SK-N-SH (cell line): Measurements from ENCODE around the gene TMEM234. TPM values are rescaled to one million over a fixed set of nuclear protein-coding genes. Genes with fewer than 3 reads are reported as not detected.

ENCODE experiments used
- polyA plus RNA-seq, 3 experiments: library from polyadenylated mRNA; depleted of rRNA; stranded (reverse); fragments of >200 nt; gene quantifications; 2 replicates each; pipeline ENCODE4 v1.2.3, GENCODE V29; 2012
- small RNA-seq, 7 experiments: library from RNA; depleted of rRNA; stranded (forward); fragments of <200 nt; gene quantifications; one replicate each; pipeline ENCODE3, GENCODE V24; 2012
- TF ChIP-seq, protein P1 (sequence below): IDR thresholded peaks from 2 replicates; pipeline ENCODE4; 2012

The TMEM234 gene
- polyA plus RNA-seq, 1 of the 3 experiments (the other 2 are of a cell fraction), result 31.9 TPM

DNA sequence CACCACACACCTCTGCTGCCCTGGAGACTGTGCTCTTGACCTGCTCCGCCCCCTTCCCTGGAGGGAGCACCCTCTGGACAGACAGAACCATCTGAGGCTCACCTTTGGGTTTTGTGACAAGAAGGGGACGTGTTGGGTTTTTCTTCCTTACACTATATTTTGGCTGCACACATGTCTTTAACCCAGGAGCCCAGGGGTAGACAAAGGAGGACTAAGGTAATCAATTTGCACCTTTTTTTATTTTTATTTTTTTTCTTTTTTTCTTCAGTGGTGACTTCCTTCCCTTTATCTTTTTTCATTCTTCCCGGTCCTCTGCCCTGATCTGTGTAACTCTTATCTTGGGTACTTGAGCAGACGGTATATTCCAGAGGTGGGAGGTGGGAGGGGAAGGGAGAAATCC lies 51.2 kb downstream of the TMEM234 start (continued):
- TF ChIP-seq, protein P1, sequence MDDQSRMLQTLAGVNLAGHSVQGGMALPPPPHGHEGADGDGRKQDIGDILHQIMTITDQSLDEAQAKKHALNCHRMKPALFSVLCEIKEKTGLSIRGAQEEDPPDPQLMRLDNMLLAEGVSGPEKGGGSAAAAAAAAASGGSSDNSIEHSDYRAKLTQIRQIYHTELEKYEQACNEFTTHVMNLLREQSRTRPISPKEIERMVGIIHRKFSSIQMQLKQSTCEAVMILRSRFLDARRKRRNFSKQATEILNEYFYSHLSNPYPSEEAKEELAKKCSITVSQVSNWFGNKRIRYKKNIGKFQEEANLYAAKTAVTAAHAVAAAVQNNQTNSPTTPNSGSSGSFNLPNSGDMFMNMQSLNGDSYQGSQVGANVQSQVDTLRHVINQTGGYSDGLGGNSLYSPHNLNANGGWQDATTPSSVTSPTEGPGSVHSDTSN, result no peak

Small RNAs within 50 kb of the gene (small RNA-seq; reads per million reads assigned to genes)
- gene RF00017, result 0 reads per million in 7 experiments

Other genes starting within 250 kb of the TMEM234 start
- 37.7 and 52.8 TPM in 2 replicates for gene KHDRBS1, start 208.5 kb downstream of the TMEM234 start, polyA plus RNA-seq (2012; rRNA removed)
- gene TMEM39B, start 149.4 kb downstream of the TMEM234 start, polyA plus RNA-seq (2012; rRNA removed), result 24.4 and 25.1 TPM in 2 replicates
- gene KPNA6, start 114.3 kb downstream of the TMEM234 start, polyA plus RNA-seq (2012; rRNA removed), result 13.1 and 18.4 TPM in 2 replicates
- 26.4 and 32.7 TPM in 2 replicates for gene TXLNA, start 42.7 kb downstream of the TMEM234 start, polyA plus RNA-seq (2012; rRNA removed)
- gene CCDC28B, start 21.8 kb downstream of the TMEM234 start, polyA plus RNA-seq (2012; rRNA removed), result 18.8 and 26.3 TPM in 2 replicates
- 2.4 and 2.9 TPM in 2 replicates for gene IQCC, start 16.7 kb downstream of the TMEM234 start, polyA plus RNA-seq (2012; rRNA removed)
- not detected in 2 replicates for gene DCDC2B, start 13.3 kb downstream of the TMEM234 start, polyA plus RNA-seq (2012; rRNA removed)
- 463 and 479 TPM in 2 replicates for gene EIF3I, start 54 bp upstream of the TMEM234 start, polyA plus RNA-seq (2012; rRNA removed)
- 1.2 and 1.6 TPM in 2 replicates for gene FAM167B, start 24.9 kb upstream of the TMEM234 start, polyA plus RNA-seq (2012; rRNA removed)
- gene LCK, start 28.9 kb upstream of the TMEM234 start, polyA plus RNA-seq (2012; rRNA removed), result not detected in 2 replicates
- 172 and 226 TPM in 2 replicates for gene HDAC1, start 69.7 kb upstream of the TMEM234 start, polyA plus RNA-seq (2012; rRNA removed)
- 254 and 275 TPM in 2 replicates for gene MARCKSL1, start 113.9 kb upstream of the TMEM234 start, polyA plus RNA-seq (2012; rRNA removed)
- 8.0 and 10.0 TPM in 2 replicates for gene FAM229A, start 140.1 kb upstream of the TMEM234 start, polyA plus RNA-seq (2012; rRNA removed)
- gene TSSK3, start 140.2 kb upstream of the TMEM234 start, polyA plus RNA-seq (2012; rRNA removed), result 0.28 and 0.86 TPM in 2 replicates
- gene BSDC1, start 172.1 kb upstream of the TMEM234 start, polyA plus RNA-seq (2012; rRNA removed), result 51.0 and 65.7 TPM in 2 replicates
- gene ZBTB8B, start 242.7 kb upstream of the TMEM234 start, polyA plus RNA-seq (2012; rRNA removed), result 0.08 and 0.16 TPM in 2 replicates